Measurements from ENCODE around the gene REPIN1.

Gene REPIN1

DNA sequence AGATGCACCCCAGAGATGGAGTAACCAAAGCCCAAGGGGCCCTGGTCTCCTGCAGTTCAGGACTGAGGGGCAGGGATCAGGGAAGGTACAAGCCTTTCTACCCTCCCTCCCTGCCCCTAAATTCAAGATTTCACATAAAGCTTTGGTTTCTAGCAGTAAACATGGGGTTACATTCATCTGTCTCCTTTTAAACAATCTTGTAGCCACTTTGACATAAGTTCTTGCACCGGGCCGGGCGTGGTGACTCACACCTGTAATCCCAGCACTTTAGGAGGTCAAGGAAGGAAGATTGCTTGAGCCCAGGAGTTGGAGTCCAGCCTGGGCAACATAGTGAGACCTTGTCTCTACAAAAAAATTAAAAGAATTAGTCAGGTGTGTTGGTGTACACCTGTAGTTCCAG lies 41.3 kb upstream of the REPIN1 start:
- H3K4me3 ChIP-seq (ENCODE audit: low read depth, low read length) = no peak overlapping the region
- H3K36me3 ChIP-seq (ENCODE audit: control insufficient read depth, insufficient read depth, low read length) = peaks cover 66% of the 10 kb centered on the region
- no peak overlapping the region for H3K27ac ChIP-seq (ENCODE audit: low read depth, low read length)
- H3K9ac ChIP-seq (ENCODE audit: low read depth, low read length) = no peak overlapping the region
- no peaks in the 10 kb centered on the region for H3K9me3 ChIP-seq (ENCODE audit: control insufficient read depth, insufficient read depth, low read length)
- H3K4me1 ChIP-seq (ENCODE audit: control insufficient read depth, insufficient read depth, low read length) = peaks cover 36% of the 10 kb centered on the region
- no peaks in the 10 kb centered on the region for H3K27me3 ChIP-seq (ENCODE audit: control insufficient read depth, insufficient read depth, low read length)

DNA sequence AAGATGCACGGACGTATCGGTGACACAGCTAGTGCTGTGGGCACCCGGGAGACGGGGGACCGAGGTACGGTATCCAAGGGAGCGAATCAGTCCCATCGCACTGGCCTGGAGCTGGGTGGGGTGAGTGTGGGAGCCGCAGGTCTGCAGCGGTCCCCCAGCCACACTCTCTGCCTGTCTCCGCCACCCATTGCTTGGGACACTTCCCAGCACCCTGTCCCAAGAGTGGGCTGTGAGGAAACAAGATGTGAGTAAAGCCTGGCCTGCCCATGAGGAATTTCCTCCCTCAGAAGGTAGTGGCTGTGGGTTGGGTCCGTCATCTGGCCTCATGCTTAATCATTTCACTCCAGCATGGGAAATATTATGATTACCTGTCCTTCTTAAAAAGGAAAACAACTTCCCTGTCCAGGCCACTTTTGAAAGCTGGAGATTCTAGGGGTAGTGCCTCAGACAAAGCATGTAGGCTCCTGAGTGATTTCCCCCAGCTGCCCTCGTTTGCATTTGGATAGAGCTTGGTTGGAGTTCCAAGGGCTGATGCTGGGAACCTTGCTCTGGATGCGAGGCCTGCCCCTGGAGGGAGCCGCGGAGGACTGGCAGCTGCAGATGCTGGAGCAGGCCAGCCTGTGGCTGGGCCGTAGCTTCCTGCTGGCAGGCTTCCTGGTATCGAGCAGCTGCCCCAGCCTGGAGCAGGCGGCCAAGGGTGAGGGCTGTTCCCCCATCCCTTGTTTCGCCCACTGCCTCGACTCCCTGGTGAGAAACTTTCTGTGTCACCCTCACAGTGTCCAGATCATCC lies 39.1 kb upstream of the REPIN1 start:
- peak overlapping the region; percentile 91 for H3K27ac ChIP-seq (ENCODE audit: low read depth, low read length)
- no peaks in the 10 kb centered on the region for H3K27me3 ChIP-seq (ENCODE audit: control insufficient read depth, insufficient read depth, low read length)
- H3K9me3 ChIP-seq (ENCODE audit: control insufficient read depth, insufficient read depth, low read length) = no peaks in the 10 kb centered on the region
- H3K4me3 ChIP-seq (ENCODE audit: low read depth, low read length) = no peak overlapping the region
- peaks cover 72% of the 10 kb centered on the region for H3K36me3 ChIP-seq (ENCODE audit: control insufficient read depth, insufficient read depth, low read length)
- no peak overlapping the region for H3K9ac ChIP-seq (ENCODE audit: low read depth, low read length)
- peaks cover 30% of the 10 kb centered on the region for H3K4me1 ChIP-seq (ENCODE audit: control insufficient read depth, insufficient read depth, low read length)

DNA sequence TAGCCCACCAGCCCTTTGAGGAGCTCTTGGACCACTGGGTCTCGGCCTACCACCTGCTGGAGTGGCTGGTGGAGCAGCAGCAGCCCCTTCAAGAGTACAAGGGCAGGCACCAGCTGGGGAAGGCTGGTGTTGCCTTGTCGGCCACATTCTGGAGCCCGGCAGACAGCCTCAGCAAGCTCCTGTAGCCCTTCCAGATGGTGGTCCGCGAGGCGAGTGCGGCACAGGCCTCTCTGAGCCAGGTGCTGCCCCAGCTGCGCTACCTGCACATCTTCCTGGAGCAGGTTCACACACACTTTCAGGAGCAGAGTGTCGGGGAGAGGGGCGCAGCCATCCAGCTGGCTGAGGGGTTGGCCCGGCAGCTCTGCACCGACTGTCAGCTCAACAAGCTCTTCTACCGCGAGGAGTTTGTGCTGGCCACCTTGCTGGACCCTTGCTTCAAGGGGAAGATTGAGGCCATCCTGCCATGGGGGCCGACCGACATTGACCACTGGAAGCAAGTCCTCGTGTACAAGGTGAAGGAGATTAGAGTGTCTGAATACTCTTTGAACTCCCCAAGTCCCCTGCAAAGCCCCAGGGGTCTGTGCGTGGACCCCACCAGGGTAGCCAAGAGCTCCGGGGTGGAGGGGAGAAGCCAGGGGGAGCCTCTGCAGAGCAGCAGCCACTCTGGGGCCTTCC lies 38.3 kb upstream of the REPIN1 start:
- H3K4me3 ChIP-seq (ENCODE audit: low read depth, low read length) = no peak overlapping the region
- no peaks in the 10 kb centered on the region for H3K27me3 ChIP-seq (ENCODE audit: control insufficient read depth, insufficient read depth, low read length)
- no peaks in the 10 kb centered on the region for H3K9me3 ChIP-seq (ENCODE audit: control insufficient read depth, insufficient read depth, low read length)
- peaks cover 68% of the 10 kb centered on the region for H3K36me3 ChIP-seq (ENCODE audit: control insufficient read depth, insufficient read depth, low read length)
- H3K27ac ChIP-seq (ENCODE audit: low read depth, low read length) = peak overlapping the region; percentile 91
- H3K9ac ChIP-seq (ENCODE audit: low read depth, low read length) = no peak overlapping the region
- H3K4me1 ChIP-seq (ENCODE audit: control insufficient read depth, insufficient read depth, low read length) = peaks cover 30% of the 10 kb centered on the region

DNA sequence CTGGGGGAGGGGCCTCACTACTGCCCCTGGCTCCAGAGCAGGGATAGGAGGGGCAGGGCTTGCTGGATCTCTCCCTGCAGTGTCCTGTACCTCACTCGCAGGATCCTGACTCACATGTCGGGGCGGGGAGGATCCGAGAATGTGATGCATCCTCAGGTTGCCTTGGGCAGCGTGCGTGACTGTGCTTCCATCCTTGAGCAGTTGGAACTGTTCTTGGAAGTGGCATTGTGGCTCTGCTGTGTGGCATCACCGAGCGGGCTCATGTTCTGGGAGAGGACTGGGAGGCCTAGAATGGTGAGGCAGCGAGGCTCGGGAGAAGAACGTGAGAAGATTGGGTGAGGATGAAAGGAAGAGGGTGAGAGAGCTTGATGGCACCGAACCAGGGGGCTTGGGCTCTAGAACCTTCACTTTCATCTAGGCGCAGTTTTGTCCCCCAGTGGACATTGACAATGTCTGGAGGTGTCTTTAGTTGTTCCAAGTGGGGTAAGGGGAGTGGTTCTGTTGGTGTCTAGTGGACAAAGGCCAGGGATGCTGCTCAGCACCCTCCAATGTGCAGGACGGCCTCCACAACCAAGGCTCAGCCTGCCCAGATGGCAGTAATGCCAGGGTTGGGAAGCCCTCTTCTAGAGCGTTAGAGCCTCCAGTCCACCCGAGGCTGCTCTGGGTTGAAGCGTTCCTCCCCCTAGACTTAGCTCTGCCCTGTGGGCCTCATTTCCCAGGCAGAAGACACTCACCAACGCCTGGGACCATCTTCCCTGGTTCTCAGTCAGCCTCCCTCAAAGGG lies 35.6 kb upstream of the REPIN1 start:
- no peak overlapping the region for H3K27ac ChIP-seq (ENCODE audit: low read depth, low read length)
- no peaks in the 10 kb centered on the region for H3K27me3 ChIP-seq (ENCODE audit: control insufficient read depth, insufficient read depth, low read length)
- H3K9me3 ChIP-seq (ENCODE audit: control insufficient read depth, insufficient read depth, low read length) = no peaks in the 10 kb centered on the region
- no peak overlapping the region for H3K4me3 ChIP-seq (ENCODE audit: low read depth, low read length)
- H3K4me1 ChIP-seq (ENCODE audit: control insufficient read depth, insufficient read depth, low read length) = peaks cover 45% of the 10 kb centered on the region
- H3K36me3 ChIP-seq (ENCODE audit: control insufficient read depth, insufficient read depth, low read length) = peaks cover 63% of the 10 kb centered on the region
- H3K9ac ChIP-seq (ENCODE audit: low read depth, low read length) = no peak overlapping the region

DNA sequence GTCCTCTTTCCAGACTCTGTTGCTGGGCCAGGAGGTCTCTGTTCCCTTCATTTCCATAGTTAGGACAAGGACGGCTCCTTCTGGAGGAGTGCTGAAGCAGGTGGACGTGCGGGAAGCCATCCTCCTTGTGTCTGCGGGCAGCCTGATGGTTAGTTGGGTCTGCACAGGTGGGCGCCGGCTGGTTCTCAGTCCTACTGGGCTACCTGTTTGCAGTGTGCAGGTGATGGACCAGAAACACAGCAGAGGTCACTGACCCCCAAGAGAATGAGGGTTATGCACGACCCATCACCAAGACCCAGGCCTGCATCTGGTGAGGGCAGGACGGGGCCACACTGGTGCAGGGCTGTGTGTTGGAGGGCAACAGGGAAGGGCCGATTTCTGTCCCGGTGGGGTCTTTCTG lies 35.0 kb upstream of the REPIN1 start:
- Histone ChIP-seq H3K27ac (ENCODE audit: low read depth, low read length) (no peak overlapping the region), H3K9me3 (ENCODE audit: control insufficient read depth, insufficient read depth, low read length) (no peaks in the 10 kb centered on the region), H3K4me1 (ENCODE audit: control insufficient read depth, insufficient read depth, low read length) (peaks cover 39% of the 10 kb centered on the region), H3K4me3 (ENCODE audit: low read depth, low read length) (no peak overlapping the region), H3K9ac (ENCODE audit: low read depth, low read length) (no peak overlapping the region), H3K36me3 (ENCODE audit: control insufficient read depth, insufficient read depth, low read length) (peaks cover 61% of the 10 kb centered on the region), H3K27me3 (ENCODE audit: control insufficient read depth, insufficient read depth, low read length) (no peaks in the 10 kb centered on the region)

DNA sequence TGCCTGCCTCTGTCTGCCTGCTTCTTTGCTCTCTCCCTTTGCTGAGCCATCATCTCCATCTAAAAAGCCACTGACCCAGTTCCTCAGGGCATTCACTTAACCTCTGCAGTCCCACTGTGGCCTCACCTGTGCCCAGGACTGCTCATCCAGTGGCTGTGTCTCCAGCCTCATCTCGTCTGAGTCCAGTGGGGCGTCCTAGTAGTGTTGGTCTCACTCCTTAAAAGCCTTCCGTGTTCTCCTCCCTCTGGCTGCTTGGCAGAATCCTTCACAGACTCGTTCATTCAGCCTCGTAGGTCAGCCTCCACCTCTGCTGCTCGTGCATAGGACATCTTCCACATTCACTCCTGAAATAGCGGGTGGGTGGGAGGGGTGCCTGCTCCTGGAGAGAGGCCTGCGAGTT lies 34.5 kb upstream of the REPIN1 start:
- H3K36me3 ChIP-seq (ENCODE audit: control insufficient read depth, insufficient read depth, low read length) = peaks cover 61% of the 10 kb centered on the region
- no peak overlapping the region for H3K4me3 ChIP-seq (ENCODE audit: low read depth, low read length)
- H3K9me3 ChIP-seq (ENCODE audit: control insufficient read depth, insufficient read depth, low read length) = no peaks in the 10 kb centered on the region
- H3K27me3 ChIP-seq (ENCODE audit: control insufficient read depth, insufficient read depth, low read length) = no peaks in the 10 kb centered on the region
- peaks cover 39% of the 10 kb centered on the region for H3K4me1 ChIP-seq (ENCODE audit: control insufficient read depth, insufficient read depth, low read length)
- peak overlapping the region; percentile 76 for H3K27ac ChIP-seq (ENCODE audit: low read depth, low read length)
- H3K9ac ChIP-seq (ENCODE audit: low read depth, low read length) = no peak overlapping the region

DNA sequence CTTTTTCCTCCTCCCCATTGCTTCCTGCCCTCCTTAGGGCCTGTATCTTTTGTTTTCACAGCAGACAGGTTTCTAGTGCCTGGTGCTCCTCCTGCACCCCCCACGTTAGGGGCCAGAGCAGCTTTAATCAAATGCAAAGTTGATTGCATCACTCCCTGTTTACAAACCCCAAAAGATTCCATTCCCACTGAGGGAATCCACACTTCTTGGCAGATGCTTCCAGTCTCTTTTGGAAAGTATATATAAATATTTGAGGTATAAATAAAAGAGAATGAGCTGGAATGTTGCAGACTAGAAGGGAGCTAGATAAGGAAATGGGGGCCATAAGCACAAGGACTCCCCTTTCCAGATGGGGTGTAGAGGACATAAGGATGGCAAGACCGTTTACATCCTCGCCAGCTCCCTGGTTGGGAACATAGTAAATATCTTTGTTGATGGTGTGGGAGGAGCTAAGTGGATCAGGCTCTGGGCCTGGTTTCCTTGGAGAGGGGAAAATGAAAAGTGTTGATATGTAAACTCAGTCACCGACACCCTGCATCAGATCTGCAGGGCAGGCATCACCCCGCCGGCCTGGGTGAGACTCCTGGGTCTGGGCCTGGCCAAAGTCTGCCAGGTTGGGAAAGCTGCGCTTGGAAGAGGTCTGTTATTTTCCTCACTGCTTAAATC lies 33.4 kb upstream of the REPIN1 start:
- H3K4me3 ChIP-seq (ENCODE audit: low read depth, low read length) = peak overlapping the region; percentile 40
- H3K27ac ChIP-seq (ENCODE audit: low read depth, low read length) = peak overlapping the region; percentile 95
- peaks cover 38% of the 10 kb centered on the region for H3K4me1 ChIP-seq (ENCODE audit: control insufficient read depth, insufficient read depth, low read length)
- no peaks in the 10 kb centered on the region for H3K9me3 ChIP-seq (ENCODE audit: control insufficient read depth, insufficient read depth, low read length)
- peaks cover 57% of the 10 kb centered on the region for H3K36me3 ChIP-seq (ENCODE audit: control insufficient read depth, insufficient read depth, low read length)
- H3K27me3 ChIP-seq (ENCODE audit: control insufficient read depth, insufficient read depth, low read length) = no peaks in the 10 kb centered on the region
- H3K9ac ChIP-seq (ENCODE audit: low read depth, low read length) = peak overlapping the region; percentile 11; the same call in 1 of the 2 replicates

DNA sequence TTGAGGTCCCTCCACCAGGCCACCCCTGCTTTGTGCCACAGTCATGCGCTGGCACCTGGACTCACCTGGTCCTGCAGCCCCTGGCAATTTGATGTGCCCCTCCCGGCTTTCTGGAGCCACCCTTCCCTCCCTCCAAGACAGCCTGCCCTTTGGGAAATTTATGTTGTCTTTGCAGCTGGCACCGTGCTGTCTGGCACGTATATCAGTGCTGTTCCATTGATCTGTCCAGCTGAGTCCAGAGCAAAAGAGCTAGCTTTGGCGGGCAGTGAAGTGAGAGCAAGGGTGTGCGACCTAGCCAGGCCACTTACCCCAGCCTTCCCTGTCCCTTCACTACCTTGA lies 32.9 kb upstream of the REPIN1 start:
- Histone ChIP-seq H3K9ac (ENCODE audit: low read depth, low read length) (0 out of 2 replicates have a peak overlapping the region, but pooled peaks have one; percentile 11), H3K4me3 (ENCODE audit: low read depth, low read length) (no peak overlapping the region), H3K36me3 (ENCODE audit: control insufficient read depth, insufficient read depth, low read length) (peaks cover 52% of the 10 kb centered on the region), H3K27ac (ENCODE audit: low read depth, low read length) (peak overlapping the region; percentile 95), H3K27me3 (ENCODE audit: control insufficient read depth, insufficient read depth, low read length) (peaks cover under 1% of the 10 kb centered on the region; the same call in 1 of the 2 replicates), H3K9me3 (ENCODE audit: control insufficient read depth, insufficient read depth, low read length) (no peaks in the 10 kb centered on the region), H3K4me1 (ENCODE audit: control insufficient read depth, insufficient read depth, low read length) (peaks cover 37% of the 10 kb centered on the region)

DNA sequence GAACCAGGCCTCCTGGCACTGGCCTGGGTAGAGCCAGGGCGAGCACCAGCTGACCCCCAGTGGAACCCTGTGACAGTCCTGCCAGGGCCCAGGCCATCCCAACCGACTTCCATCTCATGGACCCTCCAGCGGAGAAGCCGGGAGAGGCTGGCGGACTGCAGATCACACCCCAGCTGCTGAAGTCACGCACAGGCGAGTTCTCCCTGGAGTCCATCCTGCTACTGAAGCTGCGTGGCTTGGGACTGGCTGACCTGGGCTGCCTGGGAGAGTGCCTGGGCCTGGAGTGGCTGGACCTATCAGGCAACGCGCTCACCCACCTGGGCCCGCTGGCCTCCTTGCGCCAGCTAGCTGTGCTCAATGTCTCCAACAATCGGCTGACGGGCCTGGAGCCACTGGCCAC lies 31.9 kb upstream of the REPIN1 start:
- Histone ChIP-seq H3K9me3 (ENCODE audit: control insufficient read depth, insufficient read depth, low read length) (no peaks in the 10 kb centered on the region), H3K4me1 (ENCODE audit: control insufficient read depth, insufficient read depth, low read length) (peaks cover 37% of the 10 kb centered on the region), H3K36me3 (ENCODE audit: control insufficient read depth, insufficient read depth, low read length) (peaks cover 42% of the 10 kb centered on the region), H3K4me3 (ENCODE audit: low read depth, low read length) (no peak overlapping the region), H3K27ac (ENCODE audit: low read depth, low read length) (no peak overlapping the region), H3K9ac (ENCODE audit: low read depth, low read length) (no peak overlapping the region), H3K27me3 (ENCODE audit: control insufficient read depth, insufficient read depth, low read length) (peaks cover 7% of the 10 kb centered on the region)

DNA sequence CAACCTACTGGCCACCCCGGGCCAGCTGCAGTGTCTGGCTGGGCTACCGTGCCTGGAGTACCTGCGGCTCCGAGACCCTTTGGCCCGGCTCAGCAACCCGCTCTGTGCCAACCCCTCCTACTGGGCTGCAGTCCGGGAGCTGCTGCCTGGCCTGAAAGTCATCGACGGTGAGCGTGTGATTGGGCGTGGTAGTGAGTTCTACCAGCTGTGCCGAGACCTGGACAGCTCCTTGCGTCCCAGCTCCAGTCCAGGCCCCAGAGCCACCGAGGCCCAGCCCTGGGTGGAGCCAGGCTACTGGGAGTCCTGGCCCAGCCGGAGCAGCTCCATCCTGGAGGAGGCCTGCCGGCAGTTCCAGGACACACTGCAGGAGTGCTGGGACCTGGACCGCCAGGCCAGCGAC lies 31.4 kb upstream of the REPIN1 start:
- H3K27me3 ChIP-seq (ENCODE audit: control insufficient read depth, insufficient read depth, low read length) = peaks cover 12% of the 10 kb centered on the region
- no peak overlapping the region for H3K27ac ChIP-seq (ENCODE audit: low read depth, low read length)
- no peak overlapping the region for H3K4me3 ChIP-seq (ENCODE audit: low read depth, low read length)
- no peak overlapping the region for H3K9ac ChIP-seq (ENCODE audit: low read depth, low read length)
- H3K36me3 ChIP-seq (ENCODE audit: control insufficient read depth, insufficient read depth, low read length) = peaks cover 39% of the 10 kb centered on the region
- peaks cover 42% of the 10 kb centered on the region for H3K4me1 ChIP-seq (ENCODE audit: control insufficient read depth, insufficient read depth, low read length)
- H3K9me3 ChIP-seq (ENCODE audit: control insufficient read depth, insufficient read depth, low read length) = no peaks in the 10 kb centered on the region
